Measurements from ENCODE around the gene PPP1R9A. TPM values are rescaled to one million over a fixed set of nuclear protein-coding genes. Genes with fewer than 3 reads are reported as not detected.

Gene PPP1R9A
- total RNA-seq, 1 experiment from 2014 or later, result not detected

- Histone ChIP-seq H3K4me3 (ENCODE audit: low read length) (no peak overlapping the region), H4K20me1 (ENCODE audit: insufficient read depth, low read depth, low read length) (no peaks in the 10 kb centered on the region), H3K27ac (ENCODE audit: low read length) (no peak overlapping the region), H3K9me2 (replicated peaks; ENCODE audit: insufficient read depth, low read length) (no peaks in the 10 kb centered on the region), H3K4me1 (ENCODE audit: low read length) (no peaks in the 10 kb centered on the region), H2AFZ (ENCODE audit: low read length) (no peak overlapping the region), H3K4me2 (ENCODE audit: low read depth, low read length, poor library complexity, severe bottlenecking) (no peak overlapping the region), H3K9ac (ENCODE audit: low read length) (no peak overlapping the region), H3K9me3 (ENCODE audit: low read length) (no peaks in the 10 kb centered on the region), H3K36me3 (ENCODE audit: insufficient read depth, low read length) (no peaks in the 10 kb centered on the region), H3K79me2 (ENCODE audit: low read length) (no peaks in the 10 kb centered on the region), H3K27me3 (ENCODE audit: low read length) (no peaks in the 10 kb centered on the region)
- no peak for DNase-seq
Measured at GRCh38 chr7:95262875-95263274, 355.5 kb downstream of the PPP1R9A start.

DNA sequence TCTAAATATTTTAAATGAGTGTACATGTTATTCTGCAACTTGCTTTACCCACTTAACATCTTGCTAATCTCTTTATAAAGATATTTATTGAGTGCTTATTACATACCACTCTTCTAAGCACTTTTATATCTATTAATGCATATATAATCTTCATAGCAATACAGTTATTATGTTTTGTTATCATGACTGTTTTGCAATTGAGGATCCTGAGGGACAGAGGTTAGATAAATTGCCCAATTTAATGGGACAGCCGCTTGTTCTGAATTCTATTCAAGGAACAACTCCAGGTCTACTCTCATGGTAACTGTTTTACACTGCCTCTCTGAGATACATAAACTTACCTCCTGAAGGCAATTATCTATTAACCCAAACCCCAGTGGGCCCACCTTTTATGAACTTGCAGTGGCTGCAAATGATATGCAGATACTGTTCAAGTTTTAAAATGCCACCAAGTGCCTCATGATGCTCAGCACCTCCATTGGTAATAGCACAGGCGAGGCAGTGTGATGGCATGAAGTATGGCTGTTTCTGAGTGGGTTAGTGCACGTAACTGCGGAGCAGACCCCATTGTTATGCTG, 356.5 kb downstream of the PPP1R9A start:
- Histone ChIP-seq H3K4me2 (ENCODE audit: low read depth, low read length, poor library complexity, severe bottlenecking) (no peak overlapping the region), H3K4me1 (ENCODE audit: low read length) (no peaks in the 10 kb centered on the region), H3K4me3 (ENCODE audit: low read length) (no peak overlapping the region), H3K9me2 (replicated peaks; ENCODE audit: insufficient read depth, low read length) (no peaks in the 10 kb centered on the region), H4K20me1 (ENCODE audit: insufficient read depth, low read depth, low read length) (no peaks in the 10 kb centered on the region), H3K79me2 (ENCODE audit: low read length) (no peaks in the 10 kb centered on the region), H3K27me3 (ENCODE audit: low read length) (no peaks in the 10 kb centered on the region), H3K27ac (ENCODE audit: low read length) (no peak overlapping the region), H3K9me3 (ENCODE audit: low read length) (no peaks in the 10 kb centered on the region), H3K9ac (ENCODE audit: low read length) (no peak overlapping the region), H2AFZ (ENCODE audit: low read length) (no peak overlapping the region), H3K36me3 (ENCODE audit: insufficient read depth, low read length) (no peaks in the 10 kb centered on the region)
- no peak for DNase-seq

GRCh38 chr7:95264363-95264891, 357.0 kb downstream of the PPP1R9A start:
- Histone ChIP-seq H3K4me2 (ENCODE audit: low read depth, low read length, poor library complexity, severe bottlenecking) (no peak overlapping the region), H3K36me3 (ENCODE audit: insufficient read depth, low read length) (no peaks in the 10 kb centered on the region), H4K20me1 (ENCODE audit: insufficient read depth, low read depth, low read length) (no peaks in the 10 kb centered on the region), H3K79me2 (ENCODE audit: low read length) (no peaks in the 10 kb centered on the region), H3K27ac (ENCODE audit: low read length) (no peak overlapping the region), H3K9ac (ENCODE audit: low read length) (no peak overlapping the region), H3K4me3 (ENCODE audit: low read length) (no peak overlapping the region), H3K9me2 (replicated peaks; ENCODE audit: insufficient read depth, low read length) (no peaks in the 10 kb centered on the region), H3K4me1 (ENCODE audit: low read length) (no peaks in the 10 kb centered on the region), H3K27me3 (ENCODE audit: low read length) (no peaks in the 10 kb centered on the region), H2AFZ (ENCODE audit: low read length) (no peak overlapping the region), H3K9me3 (ENCODE audit: low read length) (no peaks in the 10 kb centered on the region)
- DNase-seq, result no peak

- Histone ChIP-seq H3K79me2 (ENCODE audit: low read length) (no peaks in the 10 kb centered on the region), H4K20me1 (ENCODE audit: insufficient read depth, low read depth, low read length) (no peaks in the 10 kb centered on the region), H3K9ac (ENCODE audit: low read length) (no peak overlapping the region), H3K4me1 (ENCODE audit: low read length) (no peaks in the 10 kb centered on the region), H3K27me3 (ENCODE audit: low read length) (no peaks in the 10 kb centered on the region), H3K9me2 (replicated peaks; ENCODE audit: insufficient read depth, low read length) (no peaks in the 10 kb centered on the region), H3K4me2 (ENCODE audit: low read depth, low read length, poor library complexity, severe bottlenecking) (no peak overlapping the region), H3K9me3 (ENCODE audit: low read length) (no peaks in the 10 kb centered on the region), H3K27ac (ENCODE audit: low read length) (no peak overlapping the region), H2AFZ (ENCODE audit: low read length) (no peak overlapping the region), H3K4me3 (ENCODE audit: low read length) (no peak overlapping the region), H3K36me3 (ENCODE audit: insufficient read depth, low read length) (no peaks in the 10 kb centered on the region)
- DNase-seq, result no peak
Measured at GRCh38 chr7:95265634-95266033, 358.2 kb downstream of the PPP1R9A start.

GRCh38 chr7:95267754-95268153, 360.4 kb downstream of the PPP1R9A start:
- Histone ChIP-seq H3K9me2 (replicated peaks; ENCODE audit: insufficient read depth, low read length) (no peaks in the 10 kb centered on the region), H4K20me1 (ENCODE audit: insufficient read depth, low read depth, low read length) (no peaks in the 10 kb centered on the region), H2AFZ (ENCODE audit: low read length) (no peak overlapping the region), H3K9ac (ENCODE audit: low read length) (no peak overlapping the region), H3K79me2 (ENCODE audit: low read length) (no peaks in the 10 kb centered on the region), H3K4me3 (ENCODE audit: low read length) (no peak overlapping the region), H3K27me3 (ENCODE audit: low read length) (no peaks in the 10 kb centered on the region), H3K27ac (ENCODE audit: low read length) (no peak overlapping the region), H3K9me3 (ENCODE audit: low read length) (no peaks in the 10 kb centered on the region), H3K4me1 (ENCODE audit: low read length) (no peaks in the 10 kb centered on the region), H3K4me2 (ENCODE audit: low read depth, low read length, poor library complexity, severe bottlenecking) (no peak overlapping the region), H3K36me3 (ENCODE audit: insufficient read depth, low read length) (no peaks in the 10 kb centered on the region)
- DNase-seq, result no peak

DNA sequence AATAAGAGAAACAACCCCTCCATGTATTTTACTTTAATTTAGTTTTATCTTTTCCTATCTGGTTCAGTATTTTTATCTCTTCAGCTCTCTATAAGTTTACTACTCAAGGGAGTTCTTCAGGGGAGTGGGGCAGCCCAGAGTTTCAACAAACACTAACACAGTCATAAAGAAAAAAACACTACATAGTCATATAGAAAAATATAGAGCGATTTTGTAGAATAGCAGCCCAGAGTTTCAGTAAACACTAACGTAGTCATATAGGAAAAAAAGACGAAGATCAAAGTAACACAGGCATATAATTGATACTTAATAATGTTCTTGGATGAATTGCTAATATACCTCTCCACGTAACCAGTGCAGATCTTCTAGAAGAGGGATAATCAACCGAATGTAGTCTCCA, 362.2 kb downstream of the PPP1R9A start:
- no peaks in the 10 kb centered on the region for H3K9me3 ChIP-seq (ENCODE audit: low read length)
- H4K20me1 ChIP-seq (ENCODE audit: insufficient read depth, low read depth, low read length), result no peaks in the 10 kb centered on the region
- H3K27me3 ChIP-seq (ENCODE audit: low read length), result no peaks in the 10 kb centered on the region
- no peaks in the 10 kb centered on the region for H3K4me1 ChIP-seq (ENCODE audit: low read length)
- no peaks in the 10 kb centered on the region for H3K79me2 ChIP-seq (ENCODE audit: low read length)
- H3K4me3 ChIP-seq (ENCODE audit: low read length), result no peak overlapping the region
- H3K36me3 ChIP-seq (ENCODE audit: insufficient read depth, low read length), result no peaks in the 10 kb centered on the region
- no peak overlapping the region for H3K27ac ChIP-seq (ENCODE audit: low read length)
- no peak overlapping the region for H3K9ac ChIP-seq (ENCODE audit: low read length)
- no peak overlapping the region for H3K4me2 ChIP-seq (ENCODE audit: low read depth, low read length, poor library complexity, severe bottlenecking)
- no peak for DNase-seq
- H3K9me2 ChIP-seq (replicated peaks; ENCODE audit: insufficient read depth, low read length), result no peaks in the 10 kb centered on the region
- H2AFZ ChIP-seq (ENCODE audit: low read length), result no peak overlapping the region

DNA sequence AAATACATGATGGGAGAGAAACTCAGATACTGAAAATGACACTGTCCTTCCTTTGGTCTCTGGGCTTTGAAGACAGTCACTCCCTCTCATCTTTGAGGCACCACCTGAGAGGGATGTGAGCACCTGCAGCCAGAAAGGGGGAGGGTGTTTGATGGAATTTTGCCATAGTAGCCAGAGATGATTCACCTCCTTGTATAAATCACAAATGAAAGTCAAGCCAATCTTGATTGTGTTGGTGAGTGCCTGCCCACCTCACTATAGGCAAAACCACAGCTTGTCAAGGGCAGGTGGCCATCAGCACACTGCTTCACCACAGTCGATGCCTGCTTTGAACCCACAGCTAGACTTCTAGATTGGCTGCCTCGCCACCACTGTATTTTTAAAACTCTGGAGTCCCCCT, 368.7 kb downstream of the PPP1R9A start:
- H4K20me1 ChIP-seq (ENCODE audit: insufficient read depth, low read depth, low read length), result no peaks in the 10 kb centered on the region
- no peak overlapping the region for H2AFZ ChIP-seq (ENCODE audit: low read length)
- no peaks in the 10 kb centered on the region for H3K4me1 ChIP-seq (ENCODE audit: low read length)
- H3K36me3 ChIP-seq (ENCODE audit: insufficient read depth, low read length), result no peaks in the 10 kb centered on the region
- H3K4me2 ChIP-seq (ENCODE audit: low read depth, low read length, poor library complexity, severe bottlenecking), result no peak overlapping the region
- no peak overlapping the region for H3K9ac ChIP-seq (ENCODE audit: low read length)
- H3K27me3 ChIP-seq (ENCODE audit: low read length), result no peaks in the 10 kb centered on the region
- H3K9me2 ChIP-seq (replicated peaks; ENCODE audit: insufficient read depth, low read length), result no peaks in the 10 kb centered on the region
- no peak for DNase-seq
- no peaks in the 10 kb centered on the region for H3K9me3 ChIP-seq (ENCODE audit: low read length)
- no peaks in the 10 kb centered on the region for H3K79me2 ChIP-seq (ENCODE audit: low read length)
- no peak overlapping the region for H3K27ac ChIP-seq (ENCODE audit: low read length)
- no peak overlapping the region for H3K4me3 ChIP-seq (ENCODE audit: low read length)

DNA sequence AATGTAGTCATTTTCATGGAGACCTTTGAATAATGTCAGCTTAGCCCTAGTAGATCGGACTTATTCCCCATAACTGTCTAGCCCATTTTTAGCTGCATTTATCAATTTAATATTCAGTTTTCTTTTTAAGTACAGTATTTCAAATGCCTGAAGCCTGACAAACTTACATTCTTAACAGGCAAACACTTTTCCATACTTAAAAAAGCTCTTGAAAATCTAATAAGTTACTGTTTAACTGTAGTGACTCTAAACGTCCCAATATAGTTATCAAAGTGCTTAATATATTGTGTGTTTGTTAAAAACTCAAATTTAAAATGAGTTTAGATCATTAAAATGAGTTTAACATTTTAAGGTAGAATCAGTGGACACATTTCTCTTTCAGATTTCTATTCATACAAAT, 372.0 kb downstream of the PPP1R9A start:
- Histone ChIP-seq H4K20me1 (ENCODE audit: insufficient read depth, low read depth, low read length) (no peaks in the 10 kb centered on the region), H3K27ac (ENCODE audit: low read length) (no peak overlapping the region), H3K9me3 (ENCODE audit: low read length) (no peaks in the 10 kb centered on the region), H3K4me3 (ENCODE audit: low read length) (no peak overlapping the region), H3K4me1 (ENCODE audit: low read length) (no peaks in the 10 kb centered on the region), H3K79me2 (ENCODE audit: low read length) (no peaks in the 10 kb centered on the region), H2AFZ (ENCODE audit: low read length) (no peak overlapping the region), H3K9ac (ENCODE audit: low read length) (no peak overlapping the region), H3K27me3 (ENCODE audit: low read length) (no peaks in the 10 kb centered on the region), H3K9me2 (replicated peaks; ENCODE audit: insufficient read depth, low read length) (no peaks in the 10 kb centered on the region), H3K4me2 (ENCODE audit: low read depth, low read length, poor library complexity, severe bottlenecking) (no peak overlapping the region), H3K36me3 (ENCODE audit: insufficient read depth, low read length) (no peaks in the 10 kb centered on the region)
- no peak for DNase-seq
